IPS-15b (cell line): ENCODE measurements around the gene SEMA6A.

Experiments used
- H3K27me3 ChIP-seq: one replicate; pipeline ENCODE4 v1.6.1; 2013; ENCODE audit warnings: low read length; ENCODE audit not compliant: control insufficient read depth, insufficient read depth
- H3K36me3 ChIP-seq: one replicate; pipeline ENCODE4 v1.6.1; 2013; ENCODE audit warnings: low read length; ENCODE audit not compliant: control insufficient read depth, insufficient read depth
- H3K4me1 ChIP-seq: one replicate; pipeline ENCODE4 v1.6.1; 2013; ENCODE audit warnings: mild to moderate bottlenecking, low read length; ENCODE audit not compliant: control insufficient read depth, insufficient read depth
- H3K4me3 ChIP-seq: one replicate; pipeline ENCODE4 v1.5.1; 2013; ENCODE audit warnings: low read depth, low read length
- H3K9ac ChIP-seq: one replicate; pipeline ENCODE4 v1.6.1; 2013; ENCODE audit warnings: low read depth, mild to moderate bottlenecking, low read length
- H3K9me3 ChIP-seq: one replicate; pipeline ENCODE4 v1.6.1; 2013; ENCODE audit warnings: mild to moderate bottlenecking, low read length; ENCODE audit not compliant: control insufficient read depth, insufficient read depth

Gene SEMA6A

GRCh38 chr5:116544531-116545241, 29.9 kb downstream of the SEMA6A start:
- H3K27me3 ChIP-seq: no peaks in the 10 kb centered on the region
- no peak overlapping the region for H3K9ac ChIP-seq
- H3K4me1 ChIP-seq: peaks cover 5% of the 10 kb centered on the region
- H3K9me3 ChIP-seq: no peaks in the 10 kb centered on the region
- no peak overlapping the region for H3K4me3 ChIP-seq
- peaks cover 5% of the 10 kb centered on the region for H3K36me3 ChIP-seq

DNA sequence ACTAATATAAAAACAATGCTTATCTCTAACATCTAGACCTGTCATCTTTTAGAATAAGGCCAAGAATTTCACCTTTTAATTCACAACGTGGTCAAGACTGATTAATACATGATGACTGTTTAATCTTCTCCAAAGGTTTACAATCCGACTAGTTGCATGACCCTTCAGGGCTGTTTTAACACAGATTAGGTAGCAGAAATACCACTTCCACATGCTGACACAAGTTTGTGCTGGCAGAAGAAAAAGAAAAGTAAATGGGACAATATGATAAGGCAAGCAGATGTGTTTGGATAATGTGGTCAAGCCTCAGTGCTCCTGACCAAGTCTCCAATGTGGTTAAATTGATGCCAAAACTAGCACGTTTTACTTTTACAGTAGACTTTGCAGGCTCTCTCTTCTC, 31.1 kb downstream of the SEMA6A start:
- Histone ChIP-seq H3K36me3 (peaks cover 5% of the 10 kb centered on the region), H3K27me3 (no peaks in the 10 kb centered on the region), H3K4me3 (no peak overlapping the region), H3K9me3 (no peaks in the 10 kb centered on the region), H3K9ac (no peak overlapping the region), H3K4me1 (peaks cover 5% of the 10 kb centered on the region)

DNA sequence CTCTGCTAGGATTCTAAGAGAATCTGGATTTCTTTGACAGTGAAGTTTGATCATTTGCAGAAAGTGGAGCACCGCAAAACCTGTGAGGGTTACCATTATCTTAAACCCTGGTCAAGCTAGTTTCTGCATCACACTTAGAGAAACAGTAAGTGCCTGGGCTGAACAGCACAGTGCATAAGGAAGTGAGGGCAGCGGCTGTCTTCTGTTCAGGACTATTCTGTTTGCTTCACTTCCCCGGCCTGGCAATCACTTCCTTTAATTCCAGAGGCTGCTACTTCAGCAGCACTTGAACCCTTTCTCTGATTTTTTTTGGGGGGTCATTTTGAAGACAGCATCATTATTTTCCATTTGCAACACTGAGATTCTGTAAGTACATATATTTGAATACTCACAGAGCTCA, 32.0 kb downstream of the SEMA6A start:
- peaks cover 6% of the 10 kb centered on the region for H3K4me1 ChIP-seq
- no peak overlapping the region for H3K9ac ChIP-seq
- H3K4me3 ChIP-seq: no peak overlapping the region
- no peaks in the 10 kb centered on the region for H3K9me3 ChIP-seq
- H3K36me3 ChIP-seq: peaks cover 5% of the 10 kb centered on the region
- no peaks in the 10 kb centered on the region for H3K27me3 ChIP-seq

DNA sequence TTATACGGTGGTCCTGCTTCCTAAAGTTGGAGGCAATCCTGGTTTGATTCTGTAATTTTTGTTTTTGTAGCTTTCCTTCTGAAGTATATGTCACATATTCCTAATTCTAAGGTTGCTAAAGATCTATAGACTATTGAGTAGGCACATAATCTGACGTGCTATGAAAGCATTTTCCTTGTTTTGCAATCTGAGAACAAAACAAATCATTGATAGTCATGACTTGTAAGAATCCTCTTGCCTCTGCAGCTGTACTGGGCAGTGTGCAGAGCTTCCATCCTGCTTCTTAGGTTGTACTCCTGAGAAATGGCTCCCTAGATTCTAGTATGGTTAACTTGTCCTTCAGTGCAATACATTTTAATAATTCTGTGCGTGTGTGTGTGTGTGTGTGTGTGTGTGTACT, 35.4 kb downstream of the SEMA6A start:
- Histone ChIP-seq H3K4me1 (peaks cover 28% of the 10 kb centered on the region), H3K4me3 (no peak overlapping the region), H3K9me3 (no peaks in the 10 kb centered on the region), H3K36me3 (no peaks in the 10 kb centered on the region), H3K9ac (no peak overlapping the region), H3K27me3 (no peaks in the 10 kb centered on the region)

GRCh38 chr5:116536316-116537083, 38.1 kb downstream of the SEMA6A start:
- no peak overlapping the region for H3K9ac ChIP-seq
- peaks cover 51% of the 10 kb centered on the region for H3K4me1 ChIP-seq
- no peaks in the 10 kb centered on the region for H3K9me3 ChIP-seq
- H3K4me3 ChIP-seq: no peak overlapping the region
- H3K27me3 ChIP-seq: no peaks in the 10 kb centered on the region
- no peaks in the 10 kb centered on the region for H3K36me3 ChIP-seq

DNA sequence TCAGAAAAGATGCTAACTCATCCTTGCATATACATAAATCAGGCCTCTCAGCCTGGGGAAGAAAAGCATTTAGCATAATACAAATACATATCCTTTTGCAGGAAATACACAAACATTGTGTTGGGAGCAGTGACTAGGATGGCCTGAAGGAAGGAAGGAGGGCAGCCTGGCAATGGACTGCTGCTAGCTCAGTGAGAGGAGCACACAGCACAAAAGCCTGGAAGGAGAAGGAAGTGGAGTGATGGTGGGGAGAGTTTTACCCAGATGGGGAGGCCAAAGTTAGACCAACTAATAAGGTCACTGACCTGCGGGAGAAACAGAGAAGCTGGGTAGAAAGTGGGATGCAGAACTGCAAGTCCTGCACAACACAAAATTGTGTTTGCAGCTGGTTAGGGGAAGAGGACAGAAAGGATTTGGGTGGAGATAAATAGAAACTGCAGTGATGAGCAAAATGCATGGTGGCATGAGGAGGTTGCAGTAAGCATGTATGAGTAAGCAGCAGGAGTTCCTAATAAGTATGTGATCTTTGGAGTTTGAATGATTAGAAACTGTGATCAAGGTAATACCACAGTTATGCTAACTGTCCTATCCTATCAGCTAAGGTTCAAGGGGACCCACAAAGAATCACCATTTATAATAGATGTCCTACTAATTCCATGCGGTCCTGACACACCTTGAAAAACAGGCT, 39.5 kb downstream of the SEMA6A start:
- Histone ChIP-seq H3K4me1 (peaks cover 53% of the 10 kb centered on the region), H3K9me3 (no peaks in the 10 kb centered on the region)

GRCh38 chr5:116532762-116533525, 41.7 kb downstream of the SEMA6A start:
- H3K27me3 ChIP-seq: no peaks in the 10 kb centered on the region
- no peak overlapping the region for H3K9ac ChIP-seq
- no peaks in the 10 kb centered on the region for H3K9me3 ChIP-seq
- H3K36me3 ChIP-seq: no peaks in the 10 kb centered on the region
- H3K4me1 ChIP-seq: peaks cover 72% of the 10 kb centered on the region
- no peak overlapping the region for H3K4me3 ChIP-seq

More for the DNA sequence above, 39.5 kb downstream of the SEMA6A start:
- no peak overlapping the region for H3K4me3 ChIP-seq
- no peaks in the 10 kb centered on the region for H3K27me3 ChIP-seq
- H3K9ac ChIP-seq: no peak overlapping the region
- no peaks in the 10 kb centered on the region for H3K36me3 ChIP-seq

- H3K4me1 ChIP-seq: peaks cover 76% of the 10 kb centered on the region
- H3K9me3 ChIP-seq: no peaks in the 10 kb centered on the region
- H3K4me3 ChIP-seq: no peak overlapping the region
Observed at GRCh38 chr5:116531635-116532034, 43.0 kb downstream of the SEMA6A start.

DNA sequence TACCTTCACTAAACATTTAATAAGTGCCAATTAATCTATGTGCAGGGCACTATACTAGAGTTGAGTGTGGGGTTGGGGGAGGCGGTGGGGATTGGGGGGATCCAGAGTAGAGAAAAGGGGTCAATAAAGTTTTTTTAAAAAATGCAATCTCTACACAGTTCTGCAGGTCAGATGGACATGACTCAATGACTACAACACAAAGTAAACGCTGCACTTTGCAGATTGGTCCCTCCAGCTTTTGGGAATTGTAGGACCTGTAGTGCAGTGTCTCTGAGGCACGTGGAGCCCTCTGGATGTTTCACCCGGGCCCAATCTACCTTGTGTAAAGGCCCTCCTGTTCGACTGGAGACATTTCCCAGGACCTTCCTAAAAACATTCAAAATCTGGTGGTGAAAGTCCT, 43.5 kb downstream of the SEMA6A start:
- Histone ChIP-seq H3K36me3 (no peaks in the 10 kb centered on the region), H3K27me3 (no peaks in the 10 kb centered on the region), H3K9me3 (no peaks in the 10 kb centered on the region), H3K4me1 (peaks cover 77% of the 10 kb centered on the region), H3K9ac (no peak overlapping the region), H3K4me3 (no peak overlapping the region)

More at GRCh38 chr5:116531635-116532034, 43.0 kb downstream of the SEMA6A start:
- H3K36me3 ChIP-seq: no peaks in the 10 kb centered on the region
- H3K9ac ChIP-seq: no peak overlapping the region
- H3K27me3 ChIP-seq: no peaks in the 10 kb centered on the region

- Histone ChIP-seq H3K4me1 (peaks cover 82% of the 10 kb centered on the region), H3K9me3 (no peaks in the 10 kb centered on the region), H3K9ac (no peak overlapping the region), H3K4me3 (no peak overlapping the region), H3K27me3 (no peaks in the 10 kb centered on the region), H3K36me3 (no peaks in the 10 kb centered on the region)
Observed at GRCh38 chr5:116530276-116530675, 44.3 kb downstream of the SEMA6A start.

- Histone ChIP-seq H3K9ac (no peak overlapping the region), H3K9me3 (no peaks in the 10 kb centered on the region), H3K4me1 (peaks cover 75% of the 10 kb centered on the region), H3K4me3 (no peak overlapping the region), H3K36me3 (no peaks in the 10 kb centered on the region), H3K27me3 (no peaks in the 10 kb centered on the region)
Observed at GRCh38 chr5:116529615-116530014, 45.0 kb downstream of the SEMA6A start.
